Body of pancreas (tissue), 4 donors: ENCODE data around the gene HHAT.

Experiments
- POLR2A ChIP-seq, 3 donors: fragments of 450-650 bp; IDR thresholded peaks; one replicate each; pipeline ENCODE4 v1.6.1; 2016; ENCODE audit warnings: antibody characterized with exemption in 3 of 3, mild to moderate bottlenecking in 2 of 3
- TF ChIP-seq, protein P1 (sequence below), 7 experiments: fragments of 450-650 bp in 4 of 7; fragments of 200-600 bp in 3 of 7; sonication (generic) in 3 of 7; IDR thresholded peaks; one replicate each; pipeline ENCODE4 v1.5.1; 2016 to 2019; ENCODE audit warnings: antibody characterized with exemption in 7 of 7

DNA sequence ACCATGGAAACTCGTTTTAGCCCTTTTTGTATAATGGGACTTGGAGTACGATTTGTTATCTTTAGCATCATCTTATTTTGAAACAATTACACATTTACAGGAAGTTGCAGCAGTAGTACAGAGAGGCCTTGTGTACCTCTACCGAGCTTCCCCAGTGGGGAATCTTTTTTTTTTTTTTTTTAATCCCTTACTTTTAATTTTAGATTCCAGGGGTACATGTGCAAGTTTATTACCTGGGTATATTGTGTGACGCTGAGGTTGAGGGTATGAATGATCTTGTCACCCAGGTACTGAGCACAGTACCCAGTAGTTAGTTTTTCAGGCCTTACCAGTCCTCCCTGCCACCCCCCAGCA, 45.9 kb downstream of the HHAT start:
- TF ChIP-seq, protein P1, sequence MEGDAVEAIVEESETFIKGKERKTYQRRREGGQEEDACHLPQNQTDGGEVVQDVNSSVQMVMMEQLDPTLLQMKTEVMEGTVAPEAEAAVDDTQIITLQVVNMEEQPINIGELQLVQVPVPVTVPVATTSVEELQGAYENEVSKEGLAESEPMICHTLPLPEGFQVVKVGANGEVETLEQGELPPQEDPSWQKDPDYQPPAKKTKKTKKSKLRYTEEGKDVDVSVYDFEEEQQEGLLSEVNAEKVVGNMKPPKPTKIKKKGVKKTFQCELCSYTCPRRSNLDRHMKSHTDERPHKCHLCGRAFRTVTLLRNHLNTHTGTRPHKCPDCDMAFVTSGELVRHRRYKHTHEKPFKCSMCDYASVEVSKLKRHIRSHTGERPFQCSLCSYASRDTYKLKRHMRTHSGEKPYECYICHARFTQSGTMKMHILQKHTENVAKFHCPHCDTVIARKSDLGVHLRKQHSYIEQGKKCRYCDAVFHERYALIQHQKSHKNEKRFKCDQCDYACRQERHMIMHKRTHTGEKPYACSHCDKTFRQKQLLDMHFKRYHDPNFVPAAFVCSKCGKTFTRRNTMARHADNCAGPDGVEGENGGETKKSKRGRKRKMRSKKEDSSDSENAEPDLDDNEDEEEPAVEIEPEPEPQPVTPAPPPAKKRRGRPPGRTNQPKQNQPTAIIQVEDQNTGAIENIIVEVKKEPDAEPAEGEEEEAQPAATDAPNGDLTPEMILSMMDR (IDR thresholded peaks at IDR 0.05), result no peak
- TF ChIP-seq POLR2A (IDR thresholded peaks at IDR 0.05), result no peak
